HEK293 (cell line): ENCODE data around the gene CYB5D1.

Experiments
- CTCF ChIA-PET: fragments of 350-600 bp; formaldehyde crosslinking; extraction: SDS; loops from one replicate; lab custom pipeline; 2021; ENCODE audit warnings: antibody characterized with exemption; lab: Yijun Ruan, JAX
- POLR2A ChIA-PET: fragments of 300-600 bp; formaldehyde crosslinking; extraction: SDS; loops from one replicate; lab custom pipeline; 2020; ENCODE audit warnings: antibody characterized with exemption, inconsistent platforms; lab: Yijun Ruan, JAX
- H3K27ac ChIP-seq: fragments of 200-500 bp; sonication (Bioruptor generic); 2 replicates; pipeline ENCODE4 v1.5.1; 2014; ENCODE audit warnings: low read depth, low read length, control low read depth, inconsistent platforms; ENCODE audit errors: extremely low read depth
- H3K36me3 ChIP-seq, 2 experiments: fragments of 200-500 bp in 1 of 2; sonication (Bioruptor generic) in 1 of 2; 1 replicate in 1 of 2; 2 replicates in 1 of 2; pipeline ENCODE4 v1.5.1; 2014 to 2017; ENCODE audit warnings: inconsistent platforms in 2 of 2, low read length in 2 of 2; ENCODE audit not compliant: control insufficient read depth in 2 of 2, insufficient read depth in 1 of 2
- H3K4me1 ChIP-seq: fragments of 200-500 bp; sonication (Bioruptor generic); 2 replicates; pipeline ENCODE4 v1.5.1; 2014; ENCODE audit warnings: mild to moderate bottlenecking, low read length, inconsistent platforms; ENCODE audit not compliant: control insufficient read depth, insufficient read depth
- H3K4me3 ChIP-seq: 2 replicates; pipeline ENCODE4 v1.5.1; 2011; ENCODE audit warnings: low read depth, mild to moderate bottlenecking, control low read depth, low read length, moderate library complexity
- H3K9me3 ChIP-seq: fragments of 200-500 bp; sonication (Bioruptor generic); 2 replicates; pipeline ENCODE4 v1.5.1; 2014; ENCODE audit warnings: low read depth, low read length, inconsistent platforms; ENCODE audit not compliant: control insufficient read depth, insufficient read depth
- BCL11B ChIP-seq: fragments of 450-650 bp; formaldehyde crosslinking; IDR thresholded peaks from 2 replicates; pipeline ENCODE4 v1.5.1; 2016; ENCODE audit warnings: low read depth, missing biosample characterization, missing genetic modification characterization
- GLI2 ChIP-seq: fragments of 450-650 bp; formaldehyde crosslinking; IDR thresholded peaks from 2 replicates; pipeline ENCODE4; 2017; ENCODE audit warnings: missing biosample characterization, missing genetic modification characterization, low read depth, borderline replicate concordance
- GLIS2 ChIP-seq: fragments of 450-650 bp; formaldehyde crosslinking; IDR thresholded peaks from 2 replicates; pipeline ENCODE4 v1.5.1; 2016; ENCODE audit warnings: missing biosample characterization, missing genetic modification characterization
- HOXA7 ChIP-seq: sonication (generic); formaldehyde crosslinking; IDR thresholded peaks from 2 replicates; pipeline ENCODE4 v1.8.1; 2022; ENCODE audit warnings: missing genetic modification reagents, borderline replicate concordance
- REPIN1 ChIP-seq: fragments of 450-650 bp; formaldehyde crosslinking; IDR thresholded peaks from 2 replicates; pipeline ENCODE4 v1.5.1; 2017; ENCODE audit warnings: missing biosample characterization, missing genetic modification characterization, low read depth
- SALL2 ChIP-seq: fragments of 450-650 bp; formaldehyde crosslinking; IDR thresholded peaks from 2 replicates; pipeline ENCODE4 v1.5.0; 2017; ENCODE audit warnings: missing biosample characterization, mild to moderate bottlenecking, missing genetic modification characterization, borderline replicate concordance
- ZBTB48 ChIP-seq: fragments of 450-650 bp; formaldehyde crosslinking; IDR thresholded peaks from 2 replicates; pipeline ENCODE4 v1.5.1; 2016; ENCODE audit warnings: missing biosample characterization, missing genetic modification characterization
- ZNF792 ChIP-seq: fragments of 450-650 bp; formaldehyde crosslinking; IDR thresholded peaks from 2 replicates; pipeline ENCODE4 v1.5.1; 2016; ENCODE audit warnings: missing biosample characterization, missing genetic modification characterization
- TF ChIP-seq, protein P1 (sequence below): fragments of 450-650 bp; formaldehyde crosslinking; IDR thresholded peaks from 2 replicates; pipeline ENCODE4 v1.5.1; 2017; ENCODE audit warnings: missing biosample characterization, missing genetic modification characterization
- TF ChIP-seq, protein P2 (sequence below): IDR thresholded peaks from 2 replicates; pipeline ENCODE4 v1.6.1; 2011; ENCODE audit warnings: mild to moderate bottlenecking, low read depth, low read length, borderline replicate concordance

CYB5D1 gene

DNA sequence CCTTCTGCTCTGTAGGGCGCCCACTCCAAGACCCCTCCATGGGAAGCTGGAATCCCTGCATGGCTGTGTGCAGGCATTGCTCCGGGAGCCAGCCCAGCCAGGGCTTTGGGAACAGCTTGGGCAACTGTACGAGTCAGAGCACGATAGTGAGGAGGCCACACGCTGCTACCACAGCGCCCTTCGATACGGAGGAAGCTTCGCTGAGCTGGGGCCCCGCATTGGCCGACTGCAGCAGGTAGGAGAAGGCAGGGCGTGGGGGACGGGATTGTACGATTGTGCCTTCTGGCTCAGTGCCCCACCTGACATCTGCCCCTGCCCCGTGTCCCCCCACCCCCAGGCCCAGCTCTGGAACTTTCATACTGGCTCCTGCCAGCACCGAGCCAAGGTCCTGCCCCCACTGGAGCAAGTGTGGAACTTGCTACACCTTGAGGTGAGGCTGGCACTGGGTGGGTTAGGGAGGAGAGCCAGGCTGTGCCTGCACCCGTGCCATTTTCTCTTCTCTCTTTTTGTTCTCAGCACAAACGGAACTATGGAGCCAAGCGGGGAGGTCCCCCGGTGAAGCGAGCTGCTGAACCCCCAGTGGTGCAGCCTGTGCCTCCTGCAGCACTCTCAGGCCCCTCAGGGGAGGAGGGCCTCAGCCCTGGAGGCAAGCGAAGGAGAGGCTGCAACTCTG, 11.6 kb upstream of the CYB5D1 start:
- POLR2A ChIA-PET, result interaction anchor here (0.7 to 7.7 kb wide), 3 partner anchors 10 to 55 kb away, joined by 3 to 110 read pairs (median 4); partner anchors contain the start of genes CYB5D1, NAA38 and TMEM88
- TF ChIP-seq, protein P1, sequence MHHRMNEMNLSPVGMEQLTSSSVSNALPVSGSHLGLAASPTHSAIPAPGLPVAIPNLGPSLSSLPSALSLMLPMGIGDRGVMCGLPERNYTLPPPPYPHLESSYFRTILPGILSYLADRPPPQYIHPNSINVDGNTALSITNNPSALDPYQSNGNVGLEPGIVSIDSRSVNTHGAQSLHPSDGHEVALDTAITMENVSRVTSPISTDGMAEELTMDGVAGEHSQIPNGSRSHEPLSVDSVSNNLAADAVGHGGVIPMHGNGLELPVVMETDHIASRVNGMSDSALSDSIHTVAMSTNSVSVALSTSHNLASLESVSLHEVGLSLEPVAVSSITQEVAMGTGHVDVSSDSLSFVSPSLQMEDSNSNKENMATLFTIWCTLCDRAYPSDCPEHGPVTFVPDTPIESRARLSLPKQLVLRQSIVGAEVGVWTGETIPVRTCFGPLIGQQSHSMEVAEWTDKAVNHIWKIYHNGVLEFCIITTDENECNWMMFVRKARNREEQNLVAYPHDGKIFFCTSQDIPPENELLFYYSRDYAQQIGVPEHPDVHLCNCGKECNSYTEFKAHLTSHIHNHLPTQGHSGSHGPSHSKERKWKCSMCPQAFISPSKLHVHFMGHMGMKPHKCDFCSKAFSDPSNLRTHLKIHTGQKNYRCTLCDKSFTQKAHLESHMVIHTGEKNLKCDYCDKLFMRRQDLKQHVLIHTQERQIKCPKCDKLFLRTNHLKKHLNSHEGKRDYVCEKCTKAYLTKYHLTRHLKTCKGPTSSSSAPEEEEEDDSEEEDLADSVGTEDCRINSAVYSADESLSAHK (tag by site-specific recombination), result no peak
- peak; percentile 21; the same call in 1 of the 2 replicates for TF ChIP-seq GLIS2 (tag by site-specific recombination)
- TF ChIP-seq, all 188 proteins: peak for 1
- Histone ChIP-seq H3K9me3 (no peaks in the 10 kb centered on the region), H3K27ac (no peak overlapping the region), H3K4me1 (peaks cover 7% of the 10 kb centered on the region), H3K4me3 (no peak overlapping the region), H3K36me3 (peaks cover 17 to 50% of the 10 kb centered on the region in 2 experiments)
- CTCF ChIA-PET, result interaction anchor here (0.5 to 2.9 kb wide), 3 partner anchors 10 to 102 kb away, joined by 3 to 15 read pairs (median 12); partner anchors contain the start of gene NAA38

DNA sequence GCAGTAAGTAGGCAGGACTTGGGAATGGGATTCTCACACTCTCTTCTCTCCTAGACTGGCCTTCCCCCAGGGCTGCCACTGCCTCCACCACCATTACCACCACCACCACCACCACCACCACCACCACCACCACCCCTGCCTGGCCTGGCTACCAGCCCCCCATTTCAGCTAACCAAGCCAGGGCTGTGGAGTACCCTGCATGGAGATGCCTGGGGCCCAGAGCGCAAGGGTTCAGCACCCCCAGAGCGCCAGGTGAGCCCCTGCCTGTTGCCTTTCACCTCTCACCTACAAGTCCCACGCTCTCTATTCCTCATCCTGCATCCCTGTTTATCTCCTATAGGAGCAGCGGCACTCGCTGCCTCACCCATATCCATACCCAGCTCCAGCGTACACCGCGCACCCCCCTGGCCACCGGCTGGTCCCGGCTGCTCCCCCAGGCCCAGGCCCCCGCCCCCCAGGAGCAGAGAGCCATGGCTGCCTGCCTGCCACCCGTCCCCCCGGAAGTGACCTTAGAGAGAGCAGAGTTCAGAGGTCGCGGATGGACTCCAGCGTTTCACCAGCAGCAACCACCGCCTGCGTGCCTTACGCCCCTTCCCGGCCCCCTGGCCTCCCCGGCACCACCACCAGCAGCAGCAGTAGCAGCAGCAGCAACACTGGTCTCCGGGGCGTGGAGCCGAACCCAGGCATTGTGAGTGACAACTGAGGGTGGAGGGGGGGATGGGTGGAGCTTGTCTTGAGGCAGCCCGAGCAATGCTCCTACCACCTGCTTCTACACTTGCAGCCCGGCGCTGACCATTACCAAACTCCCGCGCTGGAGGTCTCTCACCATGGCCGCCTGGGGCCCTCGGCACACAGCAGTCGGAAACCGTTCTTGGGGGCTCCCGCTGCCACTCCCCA, 10.8 kb upstream of the CYB5D1 start:
- Histone ChIP-seq H3K27ac (no peak overlapping the region), H3K4me3 (no peak overlapping the region), H3K9me3 (no peaks in the 10 kb centered on the region), H3K4me1 (peaks cover 5% of the 10 kb centered on the region), H3K36me3 (peaks cover 19 to 58% of the 10 kb centered on the region in 2 experiments)
- ChIA-PET CTCF (interaction anchor here (1.4 to 2.3 kb wide), 3 partner anchors 12 to 104 kb away, joined by 4 to 15 read pairs (median 5); no protein-coding TSS in a partner anchor), POLR2A (interaction anchor here (0.7 kb wide), 1 partner anchor 12 kb away, joined by 4 read pairs; no protein-coding TSS in a partner anchor)
- peak; percentile 13; the same call in 1 of the 2 replicates for TF ChIP-seq GLIS2 (tag by site-specific recombination)
- TF ChIP-seq BCL11B (tag by site-specific recombination), result 0 out of 2 replicates have a peak, but pooled peaks have one; percentile 13
- no peak for TF ChIP-seq ZBTB48

GRCh38 chr17:7848131-7848579, 9.6 kb upstream of the CYB5D1 start:
- ChIA-PET POLR2A (interaction anchor here (0.8 kb wide), 1 partner anchor 30 kb away, joined by 10 read pairs; no protein-coding TSS in a partner anchor), CTCF (interaction anchor here (0.5 to 1.5 kb wide), 4 partner anchors 13 to 287 kb away, joined by 3 to 5 read pairs (median 4); no protein-coding TSS in a partner anchor)
- Histone ChIP-seq H3K4me3 (no peak overlapping the region), H3K36me3 (peaks cover 19 to 70% of the 10 kb centered on the region in 2 experiments), H3K4me1 (peaks cover 5% of the 10 kb centered on the region), H3K9me3 (no peaks in the 10 kb centered on the region), H3K27ac (no peak overlapping the region)
- TF ChIP-seq, protein P2, sequence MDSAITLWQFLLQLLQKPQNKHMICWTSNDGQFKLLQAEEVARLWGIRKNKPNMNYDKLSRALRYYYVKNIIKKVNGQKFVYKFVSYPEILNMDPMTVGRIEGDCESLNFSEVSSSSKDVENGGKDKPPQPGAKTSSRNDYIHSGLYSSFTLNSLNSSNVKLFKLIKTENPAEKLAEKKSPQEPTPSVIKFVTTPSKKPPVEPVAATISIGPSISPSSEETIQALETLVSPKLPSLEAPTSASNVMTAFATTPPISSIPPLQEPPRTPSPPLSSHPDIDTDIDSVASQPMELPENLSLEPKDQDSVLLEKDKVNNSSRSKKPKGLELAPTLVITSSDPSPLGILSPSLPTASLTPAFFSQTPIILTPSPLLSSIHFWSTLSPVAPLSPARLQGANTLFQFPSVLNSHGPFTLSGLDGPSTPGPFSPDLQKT, result no peak
- TF ChIP-seq SALL2 (tag by site-specific recombination) (no peak), GLI2 (no peak), HOXA7 (no peak), ZNF792 (tag by site-specific recombination) (no peak), REPIN1 (tag by site-specific recombination) (no peak)
- TF ChIP-seq, all 188 proteins: peak for 0
